ENCODE data around the gene ANK3.

- TF ChIP-seq CTCF (IDR thresholded peaks at IDR 0.05; ENCODE audit: extremely low read depth in 1 of 2, insufficient read depth in 1 of 2, low read depth in 1 of 2, low read length in 2 of 2) = no peak
- no peak for TF ChIP-seq POLR2A (IDR thresholded peaks at IDR 0.05; ENCODE audit: low read depth, low read length)
- TF ChIP-seq EZH2 (IDR thresholded peaks at IDR 0.05; ENCODE audit: borderline replicate concordance, low read depth, low read length, severe bottlenecking) = no peak
- no peak for TF ChIP-seq MAX (IDR thresholded peaks at IDR 0.05; ENCODE audit: insufficient read depth, insufficient read length)
Observed at GRCh38 chr10:60347270-60347669, 42.4 kb downstream of the ANK3 start.
